GM23248 (cell line): ENCODE results near the gene OPCML. TPM values are rescaled to one million over a fixed set of nuclear protein-coding genes. Genes with fewer than 3 reads are reported as not detected.

Experiments used
- DNase-seq: peaks from one replicate; pipeline ENCODE4 v3.0.0-alpha.2; 2015
- H2AFZ ChIP-seq: fragments of 200-600 bp; sonication (generic); 2 replicates; pipeline ENCODE4 v1.6.1; 2016; ENCODE audit warnings: antibody characterized with exemption
- H3F3A ChIP-seq: fragments of 200-600 bp; sonication (generic); 2 replicates; pipeline ENCODE4 v1.6.1; 2016; ENCODE audit warnings: mild to moderate bottlenecking, antibody characterized with exemption, mixed run types; ENCODE audit not compliant: insufficient read depth
- H3K27ac ChIP-seq: fragments of 200-600 bp; sonication (generic); 2 replicates; pipeline ENCODE4 v1.5.1; 2016; ENCODE audit warnings: mild to moderate bottlenecking
- H3K27me3 ChIP-seq: fragments of 200-600 bp; sonication (generic); replicated peaks from 2 replicates; pipeline ENCODE4 v1.6.1; 2016; ENCODE audit warnings: mild to moderate bottlenecking; ENCODE audit not compliant: insufficient read depth
- H3K36me3 ChIP-seq: fragments of 200-600 bp; sonication (generic); 2 replicates; pipeline ENCODE4 v1.6.1; 2016; ENCODE audit warnings: low read depth, mild to moderate bottlenecking
- H3K4me1 ChIP-seq: fragments of 200-600 bp; sonication (generic); 2 replicates; pipeline ENCODE4 v1.6.1; 2016; ENCODE audit warnings: mild to moderate bottlenecking; ENCODE audit not compliant: insufficient read depth
- H3K4me2 ChIP-seq: fragments of 200-600 bp; sonication (generic); one replicate; pipeline ENCODE4 v1.6.1; 2016; ENCODE audit warnings: mild to moderate bottlenecking; ENCODE audit not compliant: unreplicated experiment
- H3K4me3 ChIP-seq: fragments of 200-600 bp; sonication (generic); 2 replicates; pipeline ENCODE4 v1.5.1; 2016; ENCODE audit warnings: mild to moderate bottlenecking
- H3K79me2 ChIP-seq: fragments of 200-600 bp; sonication (generic); 2 replicates; pipeline ENCODE4 v1.6.1; 2016; ENCODE audit warnings: mild to moderate bottlenecking; ENCODE audit not compliant: insufficient read depth
- H3K9ac ChIP-seq: fragments of 200-600 bp; sonication (generic); 2 replicates; pipeline ENCODE4 v1.6.1; 2016; ENCODE audit warnings: mild to moderate bottlenecking
- H3K9me2 ChIP-seq: fragments of 200-600 bp; sonication (generic); 2 replicates; pipeline ENCODE4 v1.6.1; 2016; ENCODE audit warnings: mixed run types, mild to moderate bottlenecking, moderate library complexity; ENCODE audit not compliant: insufficient read depth
- H3K9me3 ChIP-seq: fragments of 200-600 bp; sonication (generic); one replicate; pipeline ENCODE4 v1.6.1; 2017; ENCODE audit warnings: low read depth
- H4K20me1 ChIP-seq: fragments of 200-600 bp; sonication (generic); 2 replicates; pipeline ENCODE4 v1.6.0; 2016; ENCODE audit not compliant: insufficient read depth
- EZH2 ChIP-seq: fragments of 200-600 bp; sonication (generic); IDR thresholded peaks from 2 replicates; pipeline ENCODE4 v1.6.1; 2018; ENCODE audit warnings: antibody characterized with exemption, mild to moderate bottlenecking; ENCODE audit not compliant: insufficient read depth, poor library complexity, severe bottlenecking
- EZH2phosphoT487 ChIP-seq: fragments of 200-600 bp; sonication (generic); IDR thresholded peaks from 2 replicates; pipeline ENCODE4 v1.6.1; 2018; ENCODE audit warnings: antibody characterized with exemption, moderate library complexity, mild to moderate bottlenecking, low read depth; ENCODE audit not compliant: insufficient read depth
- WGBS, 2 experiments: methylation state at CpG; one replicate each; pipeline ENCODE4 v1.1.6; 2015 to 2017; ENCODE audit warnings: low lambda C conversion rate in 2 of 2, low coverage in 1 of 2; ENCODE audit errors: missing lambda C conversion rate in 2 of 2; 5-methylcytosine and 5-hydroxymethylcytosine counted together
- in situ Hi-C: fragments of 300-500 bp; cut with MboI; formaldehyde crosslinking; loops from 2 replicates; pipeline ENCODE4 v1.15.0; 2020
- polyA plus RNA-seq: library from polyadenylated mRNA; unstranded; fragments of >200 nt; fragmentation: Nextera tagmentation; extraction: Ambion mirVana; gene quantifications from 2 replicates; pipeline ENCODE4 v1.2.1, GENCODE V29; 2016
- total RNA-seq: library from RNA; depleted of rRNA; stranded (reverse); fragments of >200 nt; shearing (Covaris generic); gene quantifications from 2 replicates; pipeline ENCODE4 v1.2.3, GENCODE V29; 2014

Gene OPCML
- total and polyA plus RNA-seq, 2 experiments from 2014 or later = 0.69 to 1.6 TPM

DNA sequence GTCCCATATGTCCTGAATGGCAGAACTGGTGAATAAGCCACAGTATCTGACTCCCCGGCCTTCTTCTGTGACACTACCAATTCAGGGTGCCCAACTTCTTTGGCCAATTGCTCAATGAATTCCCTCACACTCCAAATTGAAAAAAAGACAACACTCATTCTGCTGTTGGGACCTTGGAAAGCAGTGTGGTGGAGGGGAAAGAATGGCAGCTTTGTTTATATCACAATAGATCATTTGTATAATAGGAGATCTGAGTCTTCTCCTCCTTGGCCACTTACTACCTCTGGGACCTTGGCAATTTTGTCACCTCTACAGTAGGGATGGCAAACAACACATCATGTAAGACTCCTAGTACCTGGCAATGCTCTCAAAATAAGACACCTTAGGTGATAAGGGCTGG is 64.6 kb downstream of the OPCML start:
- in situ Hi-C loops = no loop called here
- H3K27ac ChIP-seq = no peak overlapping the region
- H3F3A ChIP-seq = no peaks in the 10 kb centered on the region
- no peaks in the 10 kb centered on the region for H3K9me2 ChIP-seq
- TF ChIP-seq EZH2phosphoT487 (no peak), EZH2 (no peak)
- H2AFZ ChIP-seq = no peak overlapping the region
- no peaks in the 10 kb centered on the region for H4K20me1 ChIP-seq
- no peaks in the 10 kb centered on the region for H3K36me3 ChIP-seq
- no peak overlapping the region for H3K4me3 ChIP-seq
- H3K27me3 ChIP-seq = no peaks in the 10 kb centered on the region
- H3K79me2 ChIP-seq = no peaks in the 10 kb centered on the region
- H3K4me1 ChIP-seq = no peaks in the 10 kb centered on the region
- H3K9me3 ChIP-seq = no peaks in the 10 kb centered on the region
- no peak overlapping the region for H3K9ac ChIP-seq
- WGBS, 2 experiments = 4 to 6% methylated on average over 1 of the region's 1 CpG
- H3K4me2 ChIP-seq = no peak overlapping the region
- no peak for DNase-seq

DNA sequence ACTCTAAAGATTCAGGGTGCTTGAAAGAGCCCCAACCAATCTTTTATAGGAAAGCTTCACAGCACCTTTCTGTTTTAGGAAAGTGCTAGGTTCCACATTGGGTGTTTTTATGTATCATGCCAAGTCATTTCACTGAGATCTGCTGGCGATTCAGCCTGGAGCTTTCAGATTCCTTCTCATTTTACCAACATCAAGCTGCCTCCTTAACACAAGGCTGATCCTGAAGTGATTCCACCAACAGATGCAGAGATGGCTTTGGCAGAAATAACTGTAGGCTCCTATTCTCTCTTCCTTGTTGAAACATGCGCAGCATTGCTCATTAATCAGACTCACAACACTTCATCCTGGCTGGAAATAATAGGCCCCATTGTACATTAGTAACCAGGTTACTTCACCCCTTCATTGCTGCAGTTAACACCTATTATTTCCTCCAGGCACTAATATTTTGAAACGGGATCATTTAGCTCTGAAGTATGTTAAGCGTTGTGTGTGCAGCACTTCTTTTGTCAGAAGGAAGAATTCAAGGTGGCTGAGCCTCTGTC is 89.0 kb downstream of the OPCML start:
- Histone ChIP-seq H3K9ac (no peak overlapping the region), H3F3A (no peaks in the 10 kb centered on the region), H3K4me2 (no peak overlapping the region), H3K36me3 (no peaks in the 10 kb centered on the region), H3K79me2 (no peaks in the 10 kb centered on the region), H3K9me3 (no peaks in the 10 kb centered on the region), H4K20me1 (no peaks in the 10 kb centered on the region), H3K4me1 (no peaks in the 10 kb centered on the region), H3K9me2 (no peaks in the 10 kb centered on the region), H2AFZ (no peak overlapping the region), H3K27me3 (no peaks in the 10 kb centered on the region), H3K27ac (no peak overlapping the region), H3K4me3 (no peak overlapping the region)
- WGBS, 2 experiments = 15 to 16% methylated on average over 4 of the region's 4 CpGs
- in situ Hi-C loops = no loop called here
- TF ChIP-seq EZH2phosphoT487 (no peak), EZH2 (no peak)
- DNase-seq = no peak

DNA sequence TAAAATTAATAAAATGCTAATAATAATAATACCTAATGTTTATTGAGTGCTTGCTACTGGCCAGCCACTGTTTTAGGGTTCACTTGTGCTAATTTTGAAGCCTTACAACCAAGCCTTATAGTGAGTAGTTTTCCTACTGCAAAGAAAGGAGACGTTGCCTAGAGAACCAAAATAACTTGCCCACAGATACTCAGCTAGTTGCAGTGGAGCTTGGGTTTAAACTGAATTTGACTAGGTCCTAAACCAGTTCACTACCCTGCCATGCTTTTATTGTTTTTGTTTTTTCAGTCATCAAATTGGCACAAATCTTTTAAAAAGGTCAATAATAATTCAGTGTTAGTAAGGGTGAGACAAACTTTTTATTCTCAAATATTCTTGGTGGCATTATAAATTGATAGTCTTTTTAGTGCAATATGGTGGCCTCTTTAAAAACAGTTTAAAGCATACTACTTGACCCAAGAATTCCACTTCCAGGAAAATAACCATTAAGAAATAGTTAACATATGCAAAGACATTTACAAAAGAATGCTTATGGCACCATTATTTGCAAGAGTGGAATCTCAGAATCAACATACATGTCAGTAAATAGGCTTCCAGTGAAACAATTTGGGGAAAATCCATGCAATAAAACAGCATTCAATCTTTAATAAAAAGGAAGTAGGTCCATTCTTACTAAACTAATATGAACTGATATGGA is 90.2 kb downstream of the OPCML start:
- 0 to 8% methylated on average over 1 of the region's 1 CpG for WGBS, 2 experiments
- in situ Hi-C loops = no loop called here
- no peak for TF ChIP-seq EZH2
- TF ChIP-seq EZH2phosphoT487 = no peak
- no peaks in the 10 kb centered on the region for H3K79me2 ChIP-seq
- H3F3A ChIP-seq = no peaks in the 10 kb centered on the region
- H3K9me2 ChIP-seq = no peaks in the 10 kb centered on the region
- H3K4me1 ChIP-seq = no peaks in the 10 kb centered on the region
- H3K27me3 ChIP-seq = no peaks in the 10 kb centered on the region
- no peaks in the 10 kb centered on the region for H3K36me3 ChIP-seq
- DNase-seq = no peak
- H3K4me3 ChIP-seq = no peak overlapping the region
- no peak overlapping the region for H2AFZ ChIP-seq
- no peak overlapping the region for H3K9ac ChIP-seq
- no peak overlapping the region for H3K27ac ChIP-seq
- no peak overlapping the region for H3K4me2 ChIP-seq
- no peaks in the 10 kb centered on the region for H3K9me3 ChIP-seq
- H4K20me1 ChIP-seq = no peaks in the 10 kb centered on the region

- no peak for DNase-seq
- H3K9me2 ChIP-seq = no peaks in the 10 kb centered on the region
- no peaks in the 10 kb centered on the region for H3K36me3 ChIP-seq
- TF ChIP-seq EZH2 (no peak), EZH2phosphoT487 (no peak)
- H3K4me3 ChIP-seq = no peak overlapping the region
- H2AFZ ChIP-seq = no peak overlapping the region
- no peak overlapping the region for H3K27ac ChIP-seq
- H3K4me1 ChIP-seq = no peaks in the 10 kb centered on the region
- H3K4me2 ChIP-seq = no peak overlapping the region
- in situ Hi-C loops = no loop called here
- no peaks in the 10 kb centered on the region for H3K27me3 ChIP-seq
- no peaks in the 10 kb centered on the region for H4K20me1 ChIP-seq
- H3K9ac ChIP-seq = no peak overlapping the region
- no peaks in the 10 kb centered on the region for H3F3A ChIP-seq
- no peaks in the 10 kb centered on the region for H3K9me3 ChIP-seq
- no peaks in the 10 kb centered on the region for H3K79me2 ChIP-seq
Observed at GRCh38 chr11:133425992-133426391, 106.3 kb downstream of the OPCML start.

- Histone ChIP-seq H3K4me2 (no peak overlapping the region), H3K36me3 (no peaks in the 10 kb centered on the region), H4K20me1 (no peaks in the 10 kb centered on the region), H3K9ac (no peak overlapping the region), H2AFZ (no peak overlapping the region), H3K27ac (no peak overlapping the region), H3K9me2 (no peaks in the 10 kb centered on the region), H3F3A (no peaks in the 10 kb centered on the region), H3K4me3 (no peak overlapping the region), H3K27me3 (no peaks in the 10 kb centered on the region), H3K79me2 (no peaks in the 10 kb centered on the region), H3K4me1 (no peaks in the 10 kb centered on the region), H3K9me3 (no peaks in the 10 kb centered on the region)
- no peak for DNase-seq
- in situ Hi-C loops = no loop called here
- TF ChIP-seq EZH2phosphoT487 (no peak), EZH2 (no peak)
- WGBS, 2 experiments = 11 to 22% methylated on average over 1 of the region's 1 CpG
Observed at GRCh38 chr11:133425245-133425644, 107.1 kb downstream of the OPCML start.
